Measurements from ENCODE around the gene NCDN.

The NCDN gene

GRCh38 chr1:35558374-35559316 lies 1.0 kb downstream of the NCDN start:
- DNase-seq (ENCODE audit: low read depth): peak; percentile 25
- peak; percentile 8 for TF ChIP-seq CTCF (IDR thresholded peaks at IDR 0.05; ENCODE audit: low read length, missing control alignments)
- H3K4me3 ChIP-seq (replicated peaks; ENCODE audit: low read depth, low read length): peak overlapping the region; percentile 90

DNA sequence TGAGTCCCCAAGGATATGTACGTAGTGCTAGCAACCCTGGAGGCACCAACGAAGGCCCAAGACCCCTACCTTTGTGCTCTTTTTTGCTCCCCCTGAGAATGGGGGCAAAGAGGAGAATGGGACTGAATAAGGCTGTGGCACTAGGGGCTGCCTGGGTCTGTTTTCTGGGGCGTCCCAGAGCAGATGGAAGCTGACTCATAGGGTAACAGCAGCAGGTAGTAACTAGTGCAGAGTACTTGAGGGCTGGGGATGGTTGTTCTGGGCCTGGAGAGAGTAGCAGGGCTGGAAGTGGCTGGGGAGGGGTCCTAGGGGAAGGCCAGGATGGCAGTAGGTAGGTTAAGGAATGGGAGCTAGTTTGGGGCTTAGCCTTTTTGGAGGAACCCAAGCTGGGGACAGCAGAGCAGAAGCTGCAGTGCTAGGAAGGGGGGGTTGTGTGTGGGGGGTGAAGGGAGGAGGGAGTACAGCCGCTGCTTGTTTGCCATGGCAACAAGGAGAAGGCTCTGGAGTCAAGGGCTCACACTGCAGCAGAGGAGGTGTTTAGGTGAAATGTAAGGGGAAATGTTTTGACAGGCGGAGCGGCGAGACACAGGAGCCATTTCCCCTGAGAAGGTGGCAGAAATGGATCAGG lies 1.8 kb downstream of the NCDN start:
- DNase-seq (ENCODE audit: low read depth): no peak
- TF ChIP-seq CTCF (IDR thresholded peaks at IDR 0.05; ENCODE audit: low read length, missing control alignments): no peak
- H3K4me3 ChIP-seq (replicated peaks; ENCODE audit: low read depth, low read length): peak overlapping the region; percentile 90

- no peak for DNase-seq (ENCODE audit: low read depth)
These were observed 2.9 kb downstream of the NCDN start for GRCh38 chr1:35560256-35561225.

GRCh38 chr1:35561297-35561971 lies 3.8 kb downstream of the NCDN start:
- no peak overlapping the region for H3K4me3 ChIP-seq (replicated peaks; ENCODE audit: low read depth, low read length)

More at GRCh38 chr1:35560256-35561225, 2.9 kb downstream of the NCDN start:
- no peak overlapping the region for H3K4me3 ChIP-seq (replicated peaks; ENCODE audit: low read depth, low read length)
- TF ChIP-seq CTCF (IDR thresholded peaks at IDR 0.05; ENCODE audit: low read length, missing control alignments): no peak

DNA sequence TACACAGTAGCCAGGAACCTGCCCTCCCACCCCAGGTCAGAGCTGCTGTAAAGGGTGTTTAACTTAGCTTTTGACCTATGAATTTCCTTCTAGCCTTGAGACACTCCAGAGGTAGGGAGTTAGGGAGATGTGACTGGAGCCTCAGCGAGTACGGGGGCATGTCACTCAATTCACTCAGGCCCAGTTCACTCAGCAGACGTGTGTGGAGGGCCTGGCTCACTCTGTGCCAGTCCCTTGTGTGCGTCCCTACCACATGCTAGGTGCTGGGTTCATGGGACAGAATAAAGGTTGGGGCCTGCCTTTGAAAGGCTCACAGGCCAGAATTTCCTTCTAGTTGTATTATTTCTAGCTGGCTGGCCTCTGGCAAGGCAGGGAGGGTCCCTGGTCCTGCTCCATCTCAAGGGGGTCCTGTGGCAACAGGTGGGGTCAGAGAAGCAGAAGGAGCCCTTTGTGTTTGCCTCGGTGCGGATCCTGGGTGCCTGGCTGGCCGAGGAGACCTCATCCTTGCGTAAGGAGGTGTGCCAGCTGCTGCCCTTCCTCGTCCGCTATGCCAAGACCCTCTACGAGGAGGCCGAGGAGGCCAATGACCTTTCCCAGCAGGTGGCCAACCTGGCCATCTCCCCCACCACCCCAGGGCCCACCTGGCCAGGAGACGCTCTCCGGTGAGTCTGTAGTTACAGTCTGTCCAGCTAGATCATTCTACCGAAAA lies 4.5 kb downstream of the NCDN start:
- DNase-seq (ENCODE audit: low read depth): no peak
- H3K4me3 ChIP-seq (replicated peaks; ENCODE audit: low read depth, low read length): no peak overlapping the region
- no peak for TF ChIP-seq CTCF (IDR thresholded peaks at IDR 0.05; ENCODE audit: low read length, missing control alignments)

More at GRCh38 chr1:35561297-35561971, 3.8 kb downstream of the NCDN start:
- no peak for DNase-seq (ENCODE audit: low read depth)
- no peak for TF ChIP-seq CTCF (IDR thresholded peaks at IDR 0.05; ENCODE audit: low read length, missing control alignments)
